Measurements from ENCODE around the gene DGKZ. TPM values are rescaled to one million over a fixed set of nuclear protein-coding genes. Genes with fewer than 3 reads are reported as not detected.
"Not testable (repeated sequence)": the region's sequence is repeated elsewhere in the genome, so short reads cannot be mapped to it uniquely, and the experiment has no call there.

DGKZ gene
- total RNA-seq, 1 donor from 2014 or later, result 127 TPM

GRCh38 chr11:46372086-46372485 is 24.8 kb downstream of the DGKZ start:
- H3K4me3 Mint-ChIP-seq (ENCODE audit: unreplicated experiment), result no peak overlapping the region
- H3K4me1 Mint-ChIP-seq (ENCODE audit: unreplicated experiment), result no peaks in the 10 kb centered on the region
- H3K27me3 Mint-ChIP-seq (ENCODE audit: unreplicated experiment), result peaks cover 10% of the 10 kb centered on the region
- H3K27ac Mint-ChIP-seq (ENCODE audit: unreplicated experiment), result no peak overlapping the region
- peaks cover 16% of the 10 kb centered on the region for H3K36me3 Mint-ChIP-seq (ENCODE audit: low read depth, unreplicated experiment)
- TF ChIP-seq CTCF (IDR thresholded peaks at IDR 0.05; ENCODE audit: unreplicated experiment), result no peak
- DNase-seq (ENCODE audit: low spot score), result no peak
- H3K9me3 Mint-ChIP-seq (ENCODE audit: unreplicated experiment), result no peaks in the 10 kb centered on the region

- peaks cover 20% of the 10 kb centered on the region for H3K36me3 Mint-ChIP-seq (ENCODE audit: low read depth, unreplicated experiment)
- not testable (repeated sequence) for H3K4me3 Mint-ChIP-seq (ENCODE audit: unreplicated experiment); H3K27me3 Mint-ChIP-seq (ENCODE audit: unreplicated experiment); H3K9me3 Mint-ChIP-seq (ENCODE audit: unreplicated experiment); H3K4me1 Mint-ChIP-seq (ENCODE audit: unreplicated experiment); H3K27ac Mint-ChIP-seq (ENCODE audit: unreplicated experiment); DNase-seq (ENCODE audit: low spot score)
Observed at GRCh38 chr11:46372501-46372900, 25.2 kb downstream of the DGKZ start.

- Mint-ChIP-seq H3K9me3 (ENCODE audit: unreplicated experiment) (no peaks in the 10 kb centered on the region), H3K36me3 (ENCODE audit: low read depth, unreplicated experiment) (peaks cover 17% of the 10 kb centered on the region), H3K27me3 (ENCODE audit: unreplicated experiment) (peaks cover 11% of the 10 kb centered on the region), H3K4me1 (ENCODE audit: unreplicated experiment) (no peaks in the 10 kb centered on the region), H3K4me3 (ENCODE audit: unreplicated experiment) (no peak overlapping the region), H3K27ac (ENCODE audit: unreplicated experiment) (no peak overlapping the region)
- DNase-seq (ENCODE audit: low spot score), result no peak
- TF ChIP-seq CTCF (IDR thresholded peaks at IDR 0.05; ENCODE audit: unreplicated experiment), result no peak
Observed at GRCh38 chr11:46373787-46374740, 26.8 kb downstream of the DGKZ start.

- Mint-ChIP-seq H3K36me3 (ENCODE audit: low read depth, unreplicated experiment) (peaks cover 17% of the 10 kb centered on the region), H3K4me3 (ENCODE audit: unreplicated experiment) (no peak overlapping the region), H3K27me3 (ENCODE audit: unreplicated experiment) (peaks cover 11% of the 10 kb centered on the region), H3K27ac (ENCODE audit: unreplicated experiment) (no peak overlapping the region), H3K4me1 (ENCODE audit: unreplicated experiment) (no peaks in the 10 kb centered on the region), H3K9me3 (ENCODE audit: unreplicated experiment) (no peaks in the 10 kb centered on the region)
- no peak for DNase-seq (ENCODE audit: low spot score)
- TF ChIP-seq CTCF (IDR thresholded peaks at IDR 0.05; ENCODE audit: unreplicated experiment), result no peak
Observed at GRCh38 chr11:46374815-46375214, 27.6 kb downstream of the DGKZ start.

GRCh38 chr11:46375392-46376101 is 28.3 kb downstream of the DGKZ start:
- TF ChIP-seq CTCF (IDR thresholded peaks at IDR 0.05; ENCODE audit: unreplicated experiment), result no peak
- Mint-ChIP-seq H3K4me3 (ENCODE audit: unreplicated experiment) (no peak overlapping the region), H3K4me1 (ENCODE audit: unreplicated experiment) (no peaks in the 10 kb centered on the region), H3K9me3 (ENCODE audit: unreplicated experiment) (no peaks in the 10 kb centered on the region), H3K36me3 (ENCODE audit: low read depth, unreplicated experiment) (peaks cover 13% of the 10 kb centered on the region), H3K27ac (ENCODE audit: unreplicated experiment) (no peak overlapping the region), H3K27me3 (ENCODE audit: unreplicated experiment) (peaks cover 8% of the 10 kb centered on the region)
- DNase-seq (ENCODE audit: low spot score), result no peak

Measured in endothelial cell (in vitro differentiated cells).